PC-3 (cell line): ENCODE results near the gene POLR1D.

Source experiments
- EZH2 ChIP-seq: fragments of 300-600 bp; sonication (generic); IDR thresholded peaks from one replicate; pipeline ENCODE4 v1.6.1; 2017; ENCODE audit warnings: antibody characterized with exemption, mild to moderate bottlenecking, low read length; ENCODE audit not compliant: unreplicated experiment
- EZH2phosphoT487 ChIP-seq: fragments of 300-600 bp; sonication (generic); IDR thresholded peaks from 2 replicates; pipeline ENCODE4 v1.6.1; 2018; ENCODE audit warnings: mild to moderate bottlenecking, antibody characterized with exemption, low read length, borderline replicate concordance

DNA sequence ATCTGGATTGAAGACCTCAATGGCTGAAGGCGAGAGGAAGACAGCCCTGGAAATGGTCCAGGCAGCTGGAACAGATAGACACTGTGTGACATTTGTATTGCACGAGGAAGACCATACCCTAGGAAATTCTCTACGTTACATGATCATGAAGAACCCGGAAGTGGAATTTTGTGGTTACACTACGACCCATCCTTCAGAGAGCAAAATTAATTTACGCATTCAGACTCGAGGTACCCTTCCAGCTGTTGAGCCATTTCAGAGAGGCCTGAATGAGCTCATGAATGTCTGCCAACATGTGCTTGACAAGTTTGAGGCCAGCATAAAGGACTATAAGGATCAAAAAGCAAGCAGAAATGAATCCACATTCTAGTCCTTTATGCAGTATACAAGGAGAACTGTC is 1.2 kb downstream of the POLR1D start:
- TF ChIP-seq EZH2phosphoT487 (no peak), EZH2 (no peak)
